Measurements from ENCODE around the gene OXGR1. TPM values are rescaled to one million over a fixed set of nuclear protein-coding genes. Genes with fewer than 3 reads are reported as not detected.
A peak's percentile ranks its signal among the peaks of the same experiment; 100 is the strongest.

Gene OXGR1
- total RNA-seq, 3 donors from 2014 or later, result 0.54 to 3.1 (median 2.0) TPM

- H3K36me3 ChIP-seq (ENCODE audit: low read depth), result no peaks in the 10 kb centered on the region
- TF ChIP-seq CTCF (IDR thresholded peaks at IDR 0.05), result no peak
- DNase-seq, result no peak
- no peaks in the 10 kb centered on the region for H3K4me1 ChIP-seq (ENCODE audit: low read depth)
- ATAC-seq, result no peak
- no peak overlapping the region for H3K4me3 ChIP-seq
- H3K9me3 ChIP-seq, result no peaks in the 10 kb centered on the region
- intact Hi-C loops (cut with DNase I, micrococcal nuclease), result no loop called here
These were observed 46.1 kb downstream of the OXGR1 start for GRCh38 chr13:96948127-96948526.

DNA sequence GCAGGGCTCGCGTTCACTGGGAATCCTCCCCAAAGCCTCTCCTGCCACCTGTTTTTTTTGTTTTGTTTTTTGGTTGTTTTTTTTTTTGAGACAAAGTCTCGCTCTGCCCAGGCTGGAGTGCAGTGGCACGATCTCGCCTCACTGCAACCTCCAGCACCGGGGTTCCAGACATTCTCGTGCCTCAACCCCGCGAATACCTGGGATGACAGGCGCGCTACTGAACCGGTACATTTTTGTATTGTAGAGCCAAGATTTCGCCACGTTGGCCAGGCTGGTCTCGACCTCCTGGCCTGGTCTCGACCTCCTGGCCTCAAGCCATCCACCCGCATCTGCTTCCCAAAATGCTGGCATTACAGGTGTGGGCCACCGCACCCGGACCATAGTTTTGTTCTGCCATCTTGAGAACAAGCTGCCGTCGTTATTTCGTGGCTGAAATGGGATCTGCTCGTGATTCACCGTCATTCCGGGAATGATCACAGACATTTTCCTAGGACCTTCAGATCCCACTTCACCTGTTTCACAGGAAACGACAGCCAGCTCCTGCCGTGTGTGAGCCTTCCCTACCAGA, 46.8 kb downstream of the OXGR1 start:
- no peak for ATAC-seq
- H3K4me1 ChIP-seq (ENCODE audit: low read depth), result no peaks in the 10 kb centered on the region
- TF ChIP-seq CTCF (IDR thresholded peaks at IDR 0.05), result no peak
- H3K36me3 ChIP-seq (ENCODE audit: low read depth), result no peaks in the 10 kb centered on the region
- no peak overlapping the region for H3K4me3 ChIP-seq
- H3K9me3 ChIP-seq, result no peaks in the 10 kb centered on the region
- no peak for DNase-seq
- intact Hi-C loops (cut with DNase I, micrococcal nuclease), result no loop called here

- TF ChIP-seq CTCF (IDR thresholded peaks at IDR 0.05), result no peak
- intact Hi-C loops (cut with DNase I, micrococcal nuclease), result no loop called here
- H3K4me1 ChIP-seq (ENCODE audit: low read depth), result no peaks in the 10 kb centered on the region
- ATAC-seq (peak; percentile 92), DNase-seq (peak; percentile 44 to 79 (median 46))
- no peak overlapping the region for H3K4me3 ChIP-seq
- H3K9me3 ChIP-seq, result no peaks in the 10 kb centered on the region
- no peaks in the 10 kb centered on the region for H3K36me3 ChIP-seq (ENCODE audit: low read depth)
These were observed 47.5 kb downstream of the OXGR1 start for GRCh38 chr13:96946709-96947311.

- DNase-seq (no peak), ATAC-seq (no peak)
- Histone ChIP-seq H3K9me3 (no peaks in the 10 kb centered on the region), H3K4me3 (no peak overlapping the region), H3K4me1 (ENCODE audit: low read depth) (no peaks in the 10 kb centered on the region), H3K36me3 (ENCODE audit: low read depth) (no peaks in the 10 kb centered on the region)
- TF ChIP-seq CTCF (IDR thresholded peaks at IDR 0.05), result no peak
- intact Hi-C loops (cut with DNase I, micrococcal nuclease), result no loop called here
These were observed 53.3 kb downstream of the OXGR1 start for GRCh38 chr13:96940961-96941360.

GRCh38 chr13:96935901-96936300, 58.4 kb downstream of the OXGR1 start:
- H3K9me3 ChIP-seq, result no peaks in the 10 kb centered on the region
- no peak for TF ChIP-seq CTCF (IDR thresholded peaks at IDR 0.05)
- no peak overlapping the region for H3K4me3 ChIP-seq
- H3K4me1 ChIP-seq (ENCODE audit: low read depth), result no peaks in the 10 kb centered on the region
- intact Hi-C loops (cut with DNase I, micrococcal nuclease), result no loop called here
- no peaks in the 10 kb centered on the region for H3K36me3 ChIP-seq (ENCODE audit: low read depth)
- DNase-seq (no peak), ATAC-seq (no peak)

Other genes with a start within 250 kb of the OXGR1 start
- 10 to 100 TPM; 41.0 to 75.1 (median 47.2) TPM for gene MBNL2, start 227.9 kb upstream of the OXGR1 start, total RNA-seq